Muscle layer of duodenum (tissue), 2 donors: ENCODE data around the gene ANKLE2.

ENCODE experiments used
- H3K27ac ChIP-seq: one replicate; pipeline ENCODE4 v1.7.0; 2013; ENCODE audit warnings: mild to moderate bottlenecking, low read length
- H3K27me3 ChIP-seq: one replicate; pipeline ENCODE4 v1.7.0; 2013; ENCODE audit warnings: low read depth, mild to moderate bottlenecking, control low read depth, low read length
- H3K36me3 ChIP-seq, 2 donors: one replicate each; pipeline ENCODE4 v1.7.0; 2013; ENCODE audit warnings: low read length in 2 of 2, control low read depth in 1 of 2, mild to moderate bottlenecking in 1 of 2; ENCODE audit not compliant: insufficient read depth in 2 of 2, control insufficient read depth in 1 of 2
- H3K4me1 ChIP-seq, 2 donors: one replicate each; pipeline ENCODE4 v1.7.0; 2013; ENCODE audit warnings: low read length in 2 of 2, mild to moderate bottlenecking in 2 of 2, control low read depth in 1 of 2, moderate library complexity in 1 of 2; ENCODE audit not compliant: insufficient read depth in 2 of 2, control insufficient read depth in 1 of 2
- H3K4me3 ChIP-seq, 2 donors: one replicate each; pipeline ENCODE4 v1.7.0; 2013; ENCODE audit warnings: low read length in 2 of 2, low read depth in 1 of 2, mild to moderate bottlenecking in 1 of 2
- H3K9me3 ChIP-seq, 2 donors: one replicate each; pipeline ENCODE4 v1.7.0; 2013; ENCODE audit warnings: low read length in 2 of 2, control low read depth in 1 of 2, mild to moderate bottlenecking in 1 of 2; ENCODE audit not compliant: control insufficient read depth in 1 of 2
- donor health status: healthy.

Gene ANKLE2

GRCh38 chr12:132675757-132676432, 85.7 kb downstream of the ANKLE2 start:
- H3K36me3 ChIP-seq = peaks cover 44 to 72% of the 10 kb centered on the region in 2 donors
- H3K27ac ChIP-seq = no peak overlapping the region

More at GRCh38 chr12:132675757-132676432, 85.7 kb downstream of the ANKLE2 start:
- no peak overlapping the region for H3K4me3 ChIP-seq
- no peaks in the 10 kb centered on the region for H3K9me3 ChIP-seq
- no peaks in the 10 kb centered on the region for H3K4me1 ChIP-seq
- H3K27me3 ChIP-seq = no peaks in the 10 kb centered on the region
